Left lung (tissue), 10 donors: Measurements from ENCODE around the gene SAG. TPM values are rescaled to one million over a fixed set of nuclear protein-coding genes. Genes with fewer than 3 reads are reported as not detected.

Source experiments
- ATAC-seq: fragments of 200-7000 bp; cut with Tn5 transposase; one replicate; pipeline ENCODE4 v1.9.1; 2020; ENCODE audit warnings: moderate library complexity
- DNase-seq, 4 donors: peaks; one replicate each; pipeline ENCODE4 v3.0.0-alpha.2; 2013 to 2020
- H3K27ac ChIP-seq, 2 donors: fragments of 200-600 bp; sonication (generic) in 1 of 2; one replicate each; pipeline versions ENCODE4 v1.5.0 to v1.8.0; 2020 to 2021
- H3K27me3 ChIP-seq, 2 donors: fragments of 200-600 bp; sonication (generic) in 1 of 2; one replicate each; pipeline versions ENCODE4 v1.5.0 to v1.8.0; 2020 to 2021
- H3K36me3 ChIP-seq, 2 donors: fragments of 200-600 bp; sonication (generic) in 1 of 2; one replicate each; pipeline versions ENCODE4 v1.5.0 to v1.8.0; 2020 to 2021
- H3K4me1 ChIP-seq, 2 donors: fragments of 200-600 bp; one replicate each; pipeline ENCODE4 v1.8.0; 2021
- H3K4me3 ChIP-seq, 2 donors: fragments of 200-600 bp; sonication (generic) in 1 of 2; one replicate each; pipeline versions ENCODE4 v1.5.0 to v1.8.0; 2020 to 2021; ENCODE audit warnings: mild to moderate bottlenecking in 1 of 2
- H3K9me3 ChIP-seq, 2 donors: fragments of 200-600 bp; sonication (generic) in 1 of 2; one replicate each; pipeline versions ENCODE4 v1.5.0 to v1.8.0; 2020 to 2021
- intact Hi-C, 2 donors: fragments of 100-400 bp; cut with DNase I; formaldehyde crosslinking; loops; one replicate each; pipeline versions ENCODE4 v1.11.2 to v1.14.2; 2022
- polyA plus RNA-seq, 6 donors: library from polyadenylated mRNA; unstranded; fragments of 120-200 nt; gene quantifications; one replicate each; pipeline ENCODE4 v1.2.1, GENCODE V29; 2013; ENCODE audit not compliant: insufficient read length in 6 of 6
- total RNA-seq, 2 donors: library from RNA; stranded (reverse); fragmentation: NEBNext Ultra II Directional; extraction: Animal tissue kit (Norgen Biotek cat#: 25700); gene quantifications; one replicate each; pipeline ENCODE4 v1.2.1, GENCODE V29; 2021
- TF ChIP-seq, protein P1 (sequence below), 2 donors: fragments of 200-600 bp; sonication (generic) in 1 of 2; IDR thresholded peaks; one replicate each; pipeline versions ENCODE4 v1.5.0 to v1.8.0; 2021; ENCODE audit warnings: antibody characterized with exemption in 2 of 2
- donor health status: DM: no; HTN: yes; CAD: no.
- donor health status: DM: no; HTN: no; CAD: no.

The SAG gene
- total and polyA plus RNA-seq, 8 donors: 0.08 to 0.24 (median 0.19) TPM; not detected in 2

DNA sequence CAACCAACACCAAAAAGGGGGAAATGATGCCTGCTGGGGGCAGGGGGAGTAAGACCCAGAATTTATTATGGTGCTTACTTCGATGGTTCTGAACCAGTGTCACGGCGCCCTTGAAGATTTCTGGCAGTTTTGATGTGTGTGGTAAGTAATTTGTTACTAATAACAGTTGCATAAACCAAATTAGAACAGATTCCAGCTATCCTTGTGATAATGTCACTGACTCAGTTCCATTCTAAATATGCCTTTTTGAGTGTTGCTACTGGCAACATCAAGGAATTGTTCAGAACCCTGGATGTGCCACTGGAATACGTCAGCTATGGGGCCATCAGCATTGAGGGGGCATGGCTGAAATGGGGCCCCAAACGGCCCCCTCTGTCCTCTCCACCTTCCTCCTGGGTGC, 11.6 kb downstream of the SAG start:
- Histone ChIP-seq H3K27ac (no peak overlapping the region), H3K4me3 (no peak overlapping the region), H3K9me3 (no peaks in the 10 kb centered on the region), H3K27me3 (no peaks in the 10 kb centered on the region), H3K4me1 (no peaks in the 10 kb centered on the region), H3K36me3 (no peaks in the 10 kb centered on the region)
- no peak for DNase-seq
- intact Hi-C loops: no loop called here
- ATAC-seq: no peak
- TF ChIP-seq, protein P1, sequence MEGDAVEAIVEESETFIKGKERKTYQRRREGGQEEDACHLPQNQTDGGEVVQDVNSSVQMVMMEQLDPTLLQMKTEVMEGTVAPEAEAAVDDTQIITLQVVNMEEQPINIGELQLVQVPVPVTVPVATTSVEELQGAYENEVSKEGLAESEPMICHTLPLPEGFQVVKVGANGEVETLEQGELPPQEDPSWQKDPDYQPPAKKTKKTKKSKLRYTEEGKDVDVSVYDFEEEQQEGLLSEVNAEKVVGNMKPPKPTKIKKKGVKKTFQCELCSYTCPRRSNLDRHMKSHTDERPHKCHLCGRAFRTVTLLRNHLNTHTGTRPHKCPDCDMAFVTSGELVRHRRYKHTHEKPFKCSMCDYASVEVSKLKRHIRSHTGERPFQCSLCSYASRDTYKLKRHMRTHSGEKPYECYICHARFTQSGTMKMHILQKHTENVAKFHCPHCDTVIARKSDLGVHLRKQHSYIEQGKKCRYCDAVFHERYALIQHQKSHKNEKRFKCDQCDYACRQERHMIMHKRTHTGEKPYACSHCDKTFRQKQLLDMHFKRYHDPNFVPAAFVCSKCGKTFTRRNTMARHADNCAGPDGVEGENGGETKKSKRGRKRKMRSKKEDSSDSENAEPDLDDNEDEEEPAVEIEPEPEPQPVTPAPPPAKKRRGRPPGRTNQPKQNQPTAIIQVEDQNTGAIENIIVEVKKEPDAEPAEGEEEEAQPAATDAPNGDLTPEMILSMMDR (IDR thresholded peaks at IDR 0.05): no peak

DNA sequence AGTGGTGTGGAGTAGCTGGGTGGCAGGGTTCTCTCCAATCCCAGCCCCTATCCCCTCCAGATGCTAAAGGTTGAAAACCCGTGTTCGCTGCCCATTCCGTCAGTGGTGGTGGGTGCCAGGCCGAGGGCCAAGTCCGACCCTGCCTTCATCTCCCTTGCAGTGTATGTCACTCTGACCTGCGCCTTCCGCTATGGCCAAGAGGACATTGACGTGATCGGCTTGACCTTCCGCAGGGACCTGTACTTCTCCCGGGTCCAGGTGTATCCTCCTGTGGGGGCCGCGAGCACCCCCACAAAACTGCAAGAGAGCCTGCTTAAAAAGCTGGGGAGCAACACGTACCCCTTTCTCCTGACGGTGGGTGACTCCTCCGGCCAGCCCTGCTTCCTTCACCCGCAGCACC, 12.9 kb downstream of the SAG start:
- H3K4me1 ChIP-seq: no peaks in the 10 kb centered on the region
- H3K9me3 ChIP-seq: no peaks in the 10 kb centered on the region
- ATAC-seq (no peak), DNase-seq (no peak)
- H3K36me3 ChIP-seq: no peaks in the 10 kb centered on the region
- no peak overlapping the region for H3K27ac ChIP-seq
- no peaks in the 10 kb centered on the region for H3K27me3 ChIP-seq
- TF ChIP-seq, protein P1 (IDR thresholded peaks at IDR 0.05): no peak
- H3K4me3 ChIP-seq: no peak overlapping the region
- intact Hi-C loops: no loop called here

DNA sequence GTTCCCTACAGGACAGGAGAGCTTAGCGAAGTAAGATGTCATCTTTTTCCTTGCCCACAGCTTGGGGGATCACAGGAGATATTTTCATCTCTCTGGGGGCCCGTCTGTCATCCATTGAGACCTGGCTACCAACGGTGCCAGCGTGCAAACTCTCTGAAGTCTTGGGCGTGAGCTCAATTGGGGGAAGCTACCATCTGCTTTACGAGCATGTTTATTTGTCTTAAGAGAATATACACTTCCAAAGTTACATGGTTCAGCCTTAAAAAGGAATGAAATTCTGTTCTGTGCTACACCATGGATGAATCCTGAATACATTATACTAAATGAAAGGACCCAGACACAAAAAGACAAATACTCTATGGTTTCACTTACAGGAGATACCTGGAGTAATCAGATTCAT, 13.6 kb downstream of the SAG start:
- no peaks in the 10 kb centered on the region for H3K9me3 ChIP-seq
- no peak overlapping the region for H3K4me3 ChIP-seq
- H3K4me1 ChIP-seq: no peaks in the 10 kb centered on the region
- no peak for DNase-seq
- no peak overlapping the region for H3K27ac ChIP-seq
- TF ChIP-seq, protein P1 (IDR thresholded peaks at IDR 0.05): no peak
- no peaks in the 10 kb centered on the region for H3K36me3 ChIP-seq
- intact Hi-C loops: no loop called here
- H3K27me3 ChIP-seq: no peaks in the 10 kb centered on the region
- ATAC-seq: no peak

DNA sequence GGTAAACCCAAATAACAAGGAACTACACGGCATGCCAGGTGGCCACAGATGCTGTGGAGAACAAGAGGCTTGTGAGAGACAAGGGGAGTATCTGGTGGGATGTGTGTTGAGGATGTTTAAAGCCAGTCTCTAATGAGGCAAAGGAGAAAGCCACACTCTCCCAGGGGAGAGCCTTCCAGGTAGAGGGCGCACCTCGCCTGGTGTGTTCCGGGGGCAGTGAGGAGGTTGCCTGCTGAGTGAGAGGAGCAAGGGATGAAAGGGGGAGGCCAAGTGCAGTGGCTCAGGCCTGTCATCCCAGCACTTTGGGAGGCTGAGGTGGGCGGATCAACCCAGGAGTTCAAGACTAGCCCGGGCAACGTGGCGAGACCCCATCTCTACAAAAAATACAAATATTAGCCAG, 16.2 kb downstream of the SAG start:
- TF ChIP-seq, protein P1 (IDR thresholded peaks at IDR 0.05): no peak

DNA sequence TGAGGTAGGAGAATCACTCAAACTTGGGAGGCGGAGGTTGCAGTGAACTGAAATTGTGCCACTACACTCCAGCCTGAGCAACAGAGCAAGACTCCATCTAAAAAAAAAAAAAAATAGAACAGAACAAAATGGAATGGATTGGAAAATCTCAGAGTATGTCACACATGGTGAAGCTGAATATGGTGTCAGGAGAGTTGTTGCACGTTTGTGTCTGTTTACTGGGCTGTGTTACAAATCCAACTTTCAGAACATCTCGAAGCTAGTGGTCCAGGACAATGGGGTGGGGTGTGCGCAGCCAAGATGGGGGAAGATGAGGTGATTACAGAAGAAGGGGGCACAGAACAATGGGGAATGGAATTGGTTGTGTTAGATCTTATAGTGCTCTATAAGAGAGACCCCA, 17.6 kb downstream of the SAG start:
- Histone ChIP-seq H3K27ac (no peak overlapping the region), H3K4me3 (no peak overlapping the region), H3K4me1 (no peaks in the 10 kb centered on the region), H3K27me3 (no peaks in the 10 kb centered on the region), H3K36me3 (no peaks in the 10 kb centered on the region), H3K9me3 (no peaks in the 10 kb centered on the region)
- ATAC-seq (no peak), DNase-seq (peak in 1 of 4 donors; percentile 46)
- TF ChIP-seq, protein P1 (IDR thresholded peaks at IDR 0.05): no peak
- intact Hi-C loops: no loop called here

More for the DNA sequence above, 16.2 kb downstream of the SAG start:
- intact Hi-C loops: no loop called here
- no peaks in the 10 kb centered on the region for H3K27me3 ChIP-seq
- H3K4me3 ChIP-seq: no peak overlapping the region
- ATAC-seq (no peak), DNase-seq (no peak)
- no peaks in the 10 kb centered on the region for H3K36me3 ChIP-seq
- H3K4me1 ChIP-seq: no peaks in the 10 kb centered on the region
- H3K27ac ChIP-seq: no peak overlapping the region
- no peaks in the 10 kb centered on the region for H3K9me3 ChIP-seq
